Thyroid gland (tissue), 4 donors: Measurements from ENCODE around the gene CD8A.

Experiments used
- POLR2A ChIP-seq, 2 donors: fragments of 450-650 bp; IDR thresholded peaks; one replicate each; pipeline ENCODE4 v1.6.1; 2017; ENCODE audit warnings: antibody characterized with exemption in 2 of 2, mild to moderate bottlenecking in 2 of 2, moderate library complexity in 1 of 2
- TF ChIP-seq, protein P1 (sequence below), 6 experiments: fragments of 200-600 bp in 3 of 6; fragments of 450-650 bp in 3 of 6; sonication (generic) in 3 of 6; IDR thresholded peaks; one replicate each; pipeline ENCODE4 v1.5.1; 2016 to 2019; ENCODE audit warnings: antibody characterized with exemption in 6 of 6, mild to moderate bottlenecking in 2 of 6, inconsistent platforms in 1 of 6, moderate library complexity in 1 of 6

GRCh38 chr2:86781363-86781762 is 9.3 kb downstream of the CD8A start:
- TF ChIP-seq, protein P1, sequence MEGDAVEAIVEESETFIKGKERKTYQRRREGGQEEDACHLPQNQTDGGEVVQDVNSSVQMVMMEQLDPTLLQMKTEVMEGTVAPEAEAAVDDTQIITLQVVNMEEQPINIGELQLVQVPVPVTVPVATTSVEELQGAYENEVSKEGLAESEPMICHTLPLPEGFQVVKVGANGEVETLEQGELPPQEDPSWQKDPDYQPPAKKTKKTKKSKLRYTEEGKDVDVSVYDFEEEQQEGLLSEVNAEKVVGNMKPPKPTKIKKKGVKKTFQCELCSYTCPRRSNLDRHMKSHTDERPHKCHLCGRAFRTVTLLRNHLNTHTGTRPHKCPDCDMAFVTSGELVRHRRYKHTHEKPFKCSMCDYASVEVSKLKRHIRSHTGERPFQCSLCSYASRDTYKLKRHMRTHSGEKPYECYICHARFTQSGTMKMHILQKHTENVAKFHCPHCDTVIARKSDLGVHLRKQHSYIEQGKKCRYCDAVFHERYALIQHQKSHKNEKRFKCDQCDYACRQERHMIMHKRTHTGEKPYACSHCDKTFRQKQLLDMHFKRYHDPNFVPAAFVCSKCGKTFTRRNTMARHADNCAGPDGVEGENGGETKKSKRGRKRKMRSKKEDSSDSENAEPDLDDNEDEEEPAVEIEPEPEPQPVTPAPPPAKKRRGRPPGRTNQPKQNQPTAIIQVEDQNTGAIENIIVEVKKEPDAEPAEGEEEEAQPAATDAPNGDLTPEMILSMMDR (IDR thresholded peaks at IDR 0.05) = no peak
- no peak for TF ChIP-seq POLR2A (IDR thresholded peaks at IDR 0.05)
